Body of pancreas (tissue), 4 donors: ENCODE results near the gene LIPN. TPM values are rescaled to one million over a fixed set of nuclear protein-coding genes. Genes with fewer than 3 reads are reported as not detected.

ENCODE experiments used
- ATAC-seq: fragments of 150-250 bp; one replicate; pipeline ENCODE4 v1.9.1; 2016
- DNase-seq, 4 donors: peaks; one replicate each; pipeline ENCODE4 v3.0.0-alpha.2; 2019
- H3K27ac ChIP-seq, 4 donors: fragments of 200-600 bp; sonication (generic); 1 replicate in 3 of 4; 2 replicates in 1 of 4; pipeline versions ENCODE4 v1.5.1 to v1.6.1; 2016 to 2019; ENCODE audit warnings: mild to moderate bottlenecking in 1 of 4, mixed read lengths in 1 of 4, moderate library complexity in 1 of 4
- H3K27me3 ChIP-seq, 2 donors: fragments of 200-600 bp; sonication (generic); one replicate each; pipeline ENCODE4 v1.6.0; 2016; ENCODE audit warnings: mild to moderate bottlenecking in 1 of 2
- H3K36me3 ChIP-seq, 2 donors: fragments of 200-600 bp; sonication (generic); replicated peaks in 1 of 2; 2 replicates each; pipeline ENCODE4 v1.5.1; 2016; ENCODE audit warnings: low read depth in 2 of 2; ENCODE audit not compliant: insufficient read depth in 1 of 2
- H3K4me1 ChIP-seq: fragments of 200-600 bp; sonication (generic); one replicate; pipeline ENCODE4 v1.6.0; 2016
- H3K4me3 ChIP-seq, 2 donors: fragments of 200-600 bp; sonication (generic); 1 replicate in 1 of 2; 2 replicates in 1 of 2; pipeline ENCODE4 v1.5.1; 2016 to 2019
- H3K9me3 ChIP-seq, 3 donors: fragments of 200-600 bp; sonication (generic); 1 replicate in 2 of 3; 2 replicates in 1 of 3; pipeline ENCODE4 v1.5.1; 2016
- CTCF ChIP-seq, 7 experiments: fragments of 450-650 bp in 4 of 7; fragments of 200-600 bp in 3 of 7; sonication (generic) in 3 of 7; IDR thresholded peaks; one replicate each; pipeline ENCODE4 v1.5.1; 2016 to 2019; ENCODE audit warnings: antibody characterized with exemption in 7 of 7
- POLR2A ChIP-seq, 3 donors: fragments of 450-650 bp; IDR thresholded peaks; one replicate each; pipeline ENCODE4 v1.6.1; 2016; ENCODE audit warnings: antibody characterized with exemption in 3 of 3, mild to moderate bottlenecking in 2 of 3
- WGBS, 2 donors: methylation state at CpG; one replicate each; pipeline ENCODE4 v1.1.5; 2017; 5-methylcytosine and 5-hydroxymethylcytosine counted together
- intact Hi-C: fragments of 100-400 bp; cut with DNase I; formaldehyde crosslinking; loops from one replicate; pipeline ENCODE4 v1.15.1; 2023
- total RNA-seq, 2 donors: library from RNA; depleted of rRNA; stranded (reverse); fragments of >200 nt; gene quantifications; one replicate each; pipeline ENCODE4 v1.1.0, GENCODE V29; 2016

LIPN gene
- total RNA-seq, 2 donors from 2014 or later = not detected

- Histone ChIP-seq H3K36me3 (no peaks in the 10 kb centered on the region), H3K27ac (no peak overlapping the region), H3K27me3 (no peaks in the 10 kb centered on the region), H3K4me3 (no peak overlapping the region), H3K4me1 (no peaks in the 10 kb centered on the region), H3K9me3 (no peaks in the 10 kb centered on the region)
- intact Hi-C loops = no loop called here
- TF ChIP-seq CTCF (IDR thresholded peaks at IDR 0.05) (no peak), POLR2A (IDR thresholded peaks at IDR 0.05) (no peak)
- ATAC-seq (no peak), DNase-seq (no peak)
- WGBS, 2 donors = 84 to 91% methylated on average over 2 of the region's 2 CpGs
Observed at GRCh38 chr10:88827671-88828070, 67.9 kb downstream of the LIPN start.

- ATAC-seq = no peak
- H3K36me3 ChIP-seq = no peaks in the 10 kb centered on the region
- TF ChIP-seq CTCF (IDR thresholded peaks at IDR 0.05) (no peak), POLR2A (IDR thresholded peaks at IDR 0.05) (no peak)
- no peaks in the 10 kb centered on the region for H3K4me1 ChIP-seq
- 22 to 42% methylated on average over 1 of the region's 1 CpG for WGBS, 2 donors
- no peak overlapping the region for H3K27ac ChIP-seq
- intact Hi-C loops = no loop called here
- no peaks in the 10 kb centered on the region for H3K27me3 ChIP-seq
- no peak overlapping the region for H3K4me3 ChIP-seq
- H3K9me3 ChIP-seq = no peaks in the 10 kb centered on the region
- no peak for DNase-seq
Observed at GRCh38 chr10:88828310-88828709, 68.5 kb downstream of the LIPN start.

Other genes starting within 250 kb of the LIPN start
- gene RNLS, start 176.7 kb upstream of the LIPN start, total RNA-seq = 10 to 100 TPM in 1 of 2 donors, 1 to 10 TPM in 1; 7.9 to 26.5 TPM
- gene LIPJ, start 173.3 kb upstream of the LIPN start, total RNA-seq = under 1 TPM in 1 of 2 donors, not detected in 1; 0.99 TPM
- gene LIPF, start 95.6 kb upstream of the LIPN start, total RNA-seq = not detected
- not detected for gene LIPK, start 53.8 kb upstream of the LIPN start, total RNA-seq
- not detected for gene LIPM, start 42.7 kb downstream of the LIPN start, total RNA-seq
- gene ANKRD22, start 91.8 kb downstream of the LIPN start, total RNA-seq = 10 to 100 TPM in 1 of 2 donors, 1 to 10 TPM in 1; 5.9 to 13.5 TPM
- gene STAMBPL1, start 120.2 kb downstream of the LIPN start, total RNA-seq = 10 to 100 TPM; 10.1 to 26.7 TPM
- 100 to 1,000 TPM in 1 of 2 donors, 10 to 100 TPM in 1; 41.5 to 136 TPM for gene ACTA2, start 192.8 kb downstream of the LIPN start, total RNA-seq
- 10 to 100 TPM; 13.7 to 22.1 TPM for gene FAS, start 230.8 kb downstream of the LIPN start, total RNA-seq